Activated CD4-positive, alpha-beta T cell treated with anti-CD3 and anti-CD28 coated beads, Interleukin-2, amount 10 ng/mL, durations not matched to agents 24 days and 14 days (primary cell): ENCODE results near the gene ZNF362. TPM values are rescaled to one million over a fixed set of nuclear protein-coding genes. Genes with fewer than 3 reads are reported as not detected.

ENCODE experiments used
- DNase-seq: peaks from one replicate; pipeline ENCODE4 v3.0.0; 2022
- H3K27ac Mint-ChIP-seq: one replicate; pipeline ENCODE4 v1.8.0; 2022; ENCODE audit warnings: mild to moderate bottlenecking, mixed read lengths
- H3K27me3 Mint-ChIP-seq: one replicate; pipeline ENCODE4 v1.8.0; 2022; ENCODE audit warnings: mixed read lengths
- H3K36me3 Mint-ChIP-seq: one replicate; pipeline ENCODE4 v1.8.0; 2022; ENCODE audit warnings: low read depth, mild to moderate bottlenecking, mixed read lengths
- H3K4me1 Mint-ChIP-seq: one replicate; pipeline ENCODE4 v1.8.0; 2021; ENCODE audit warnings: mixed read lengths
- H3K4me3 Mint-ChIP-seq: one replicate; pipeline ENCODE4 v1.8.0; 2022; ENCODE audit warnings: mild to moderate bottlenecking, moderate library complexity, mixed read lengths
- H3K9me3 Mint-ChIP-seq: one replicate; pipeline ENCODE4 v1.8.0; 2021; ENCODE audit warnings: mixed read lengths
- intact Hi-C: fragments of 100-400 bp; cut with micrococcal nuclease; formaldehyde crosslinking; loops from one replicate; pipeline ENCODE4 v1.15.1; 2023
- total RNA-seq: library from RNA; stranded (reverse); gene quantifications from 2 replicates; pipeline ENCODE4 v1.2.3, GENCODE V29; 2022

ZNF362 gene
- total RNA-seq, 1 donor from 2014 or later, result 13.3 TPM

- H3K36me3 Mint-ChIP-seq, result peaks cover 9% of the 10 kb centered on the region
- no peak overlapping the region for H3K4me3 Mint-ChIP-seq
- intact Hi-C loops, result no loop called here
- H3K9me3 Mint-ChIP-seq, result no peaks in the 10 kb centered on the region
- peaks cover 2% of the 10 kb centered on the region for H3K4me1 Mint-ChIP-seq
- no peak for DNase-seq
- peaks cover 3% of the 10 kb centered on the region for H3K27me3 Mint-ChIP-seq
- no peak overlapping the region for H3K27ac Mint-ChIP-seq
Measured at GRCh38 chr1:33319949-33320618, 63.8 kb downstream of the ZNF362 start.

GRCh38 chr1:33320619-33321165, 64.4 kb downstream of the ZNF362 start, which contains the start of gene A3GALT2:
Gene A3GALT2 (minus strand): TSS chr1:33321098. CDS start chr1:33321098, 0 bp downstream.
- peaks cover 14% of the 10 kb centered on the region for H3K36me3 Mint-ChIP-seq
- no peak within 1 kb of the TSS for H3K4me3 Mint-ChIP-seq
- peaks cover 2% of the 10 kb centered on the region for H3K4me1 Mint-ChIP-seq
- H3K27ac Mint-ChIP-seq, result no peak within 1 kb of the TSS
- no peaks in the 10 kb centered on the region for H3K9me3 Mint-ChIP-seq
- intact Hi-C loops, result no loop called here
- peaks cover 3% of the 10 kb centered on the region for H3K27me3 Mint-ChIP-seq
- no peak for DNase-seq

GRCh38 chr1:33321178-33321577, 64.9 kb downstream of the ZNF362 start:
- no peaks in the 10 kb centered on the region for H3K9me3 Mint-ChIP-seq
- intact Hi-C loops, result no loop called here
- no peak for DNase-seq
- H3K4me1 Mint-ChIP-seq, result no peaks in the 10 kb centered on the region
- no peak overlapping the region for H3K4me3 Mint-ChIP-seq
- peaks cover 3% of the 10 kb centered on the region for H3K27me3 Mint-ChIP-seq
- no peak overlapping the region for H3K27ac Mint-ChIP-seq
- H3K36me3 Mint-ChIP-seq, result peaks cover 19% of the 10 kb centered on the region

GRCh38 chr1:33322109-33322508, 65.8 kb downstream of the ZNF362 start:
- Mint-ChIP-seq H3K27me3 (peaks cover 3% of the 10 kb centered on the region), H3K4me1 (no peaks in the 10 kb centered on the region), H3K9me3 (no peaks in the 10 kb centered on the region), H3K4me3 (no peak overlapping the region), H3K36me3 (peaks cover 22% of the 10 kb centered on the region), H3K27ac (no peak overlapping the region)
- DNase-seq, result no peak
- intact Hi-C loops, result no loop called here

- H3K4me3 Mint-ChIP-seq, result no peak overlapping the region
- no peak for DNase-seq
- H3K4me1 Mint-ChIP-seq, result no peaks in the 10 kb centered on the region
- H3K36me3 Mint-ChIP-seq, result peaks cover 26% of the 10 kb centered on the region
- intact Hi-C loops, result no loop called here
- no peak overlapping the region for H3K27ac Mint-ChIP-seq
- peaks cover 3% of the 10 kb centered on the region for H3K27me3 Mint-ChIP-seq
- no peaks in the 10 kb centered on the region for H3K9me3 Mint-ChIP-seq
Measured at GRCh38 chr1:33322870-33323585, 66.7 kb downstream of the ZNF362 start.

- H3K27ac Mint-ChIP-seq, result no peak overlapping the region
- no peak overlapping the region for H3K4me3 Mint-ChIP-seq
- DNase-seq, result no peak
- H3K4me1 Mint-ChIP-seq, result peaks cover 2% of the 10 kb centered on the region
- H3K27me3 Mint-ChIP-seq, result no peaks in the 10 kb centered on the region
- intact Hi-C loops, result no loop called here
- H3K9me3 Mint-ChIP-seq, result no peaks in the 10 kb centered on the region
- peaks cover 32% of the 10 kb centered on the region for H3K36me3 Mint-ChIP-seq
Measured at GRCh38 chr1:33323663-33324477, 67.6 kb downstream of the ZNF362 start.

GRCh38 chr1:33324677-33325575, 68.6 kb downstream of the ZNF362 start:
- Mint-ChIP-seq H3K27me3 (no peaks in the 10 kb centered on the region), H3K9me3 (no peaks in the 10 kb centered on the region), H3K4me3 (no peak overlapping the region), H3K27ac (no peak overlapping the region), H3K4me1 (peaks cover 2% of the 10 kb centered on the region), H3K36me3 (peaks cover 43% of the 10 kb centered on the region)
- intact Hi-C loops, result no loop called here
- no peak for DNase-seq

- H3K4me1 Mint-ChIP-seq, result peaks cover 2% of the 10 kb centered on the region
- no peaks in the 10 kb centered on the region for H3K9me3 Mint-ChIP-seq
- H3K4me3 Mint-ChIP-seq, result no peak overlapping the region
- no peak for DNase-seq
- intact Hi-C loops, result no loop called here
- H3K36me3 Mint-ChIP-seq, result peaks cover 50% of the 10 kb centered on the region
- no peaks in the 10 kb centered on the region for H3K27me3 Mint-ChIP-seq
- no peak overlapping the region for H3K27ac Mint-ChIP-seq
Measured at GRCh38 chr1:33326785-33327184, 70.5 kb downstream of the ZNF362 start.

GRCh38 chr1:33327587-33328325, 71.5 kb downstream of the ZNF362 start:
- intact Hi-C loops, result no loop called here
- DNase-seq, result no peak
- Mint-ChIP-seq H3K4me3 (no peak overlapping the region), H3K27me3 (no peaks in the 10 kb centered on the region), H3K27ac (no peak overlapping the region), H3K4me1 (peaks cover 2% of the 10 kb centered on the region), H3K9me3 (no peaks in the 10 kb centered on the region), H3K36me3 (peaks cover 55% of the 10 kb centered on the region)

- H3K27ac Mint-ChIP-seq, result no peak overlapping the region
- H3K4me1 Mint-ChIP-seq, result peaks cover 2% of the 10 kb centered on the region
- H3K4me3 Mint-ChIP-seq, result no peak overlapping the region
- H3K9me3 Mint-ChIP-seq, result no peaks in the 10 kb centered on the region
- DNase-seq, result no peak
- no peaks in the 10 kb centered on the region for H3K27me3 Mint-ChIP-seq
- H3K36me3 Mint-ChIP-seq, result peaks cover 59% of the 10 kb centered on the region
- intact Hi-C loops, result no loop called here
Measured at GRCh38 chr1:33328817-33329216, 72.5 kb downstream of the ZNF362 start.

GRCh38 chr1:33329600-33330305, 73.5 kb downstream of the ZNF362 start:
- no peak overlapping the region for H3K4me3 Mint-ChIP-seq

GRCh38 chr1:33330361-33330890, 74.1 kb downstream of the ZNF362 start:
- intact Hi-C loops, result no loop called here
- Mint-ChIP-seq H3K36me3 (peaks cover 57% of the 10 kb centered on the region), H3K9me3 (no peaks in the 10 kb centered on the region), H3K4me1 (peaks cover 10% of the 10 kb centered on the region), H3K27ac (no peak overlapping the region), H3K27me3 (no peaks in the 10 kb centered on the region), H3K4me3 (no peak overlapping the region)
- no peak for DNase-seq

More at GRCh38 chr1:33329600-33330305, 73.5 kb downstream of the ZNF362 start:
- Mint-ChIP-seq H3K27me3 (no peaks in the 10 kb centered on the region), H3K4me1 (peaks cover 4% of the 10 kb centered on the region), H3K36me3 (peaks cover 59% of the 10 kb centered on the region), H3K9me3 (no peaks in the 10 kb centered on the region), H3K27ac (peak overlapping the region; percentile 45)
- no peak for DNase-seq
- intact Hi-C loops, result no loop called here
